ENCODE data around the gene LRRC36.

Gene LRRC36

GRCh38 chr16:67291461-67291860, 35.2 kb upstream of the LRRC36 start:
- no peak for DNase-seq (ENCODE audit: low read depth in 3 of 3, low spot score in 1 of 3)

DNA sequence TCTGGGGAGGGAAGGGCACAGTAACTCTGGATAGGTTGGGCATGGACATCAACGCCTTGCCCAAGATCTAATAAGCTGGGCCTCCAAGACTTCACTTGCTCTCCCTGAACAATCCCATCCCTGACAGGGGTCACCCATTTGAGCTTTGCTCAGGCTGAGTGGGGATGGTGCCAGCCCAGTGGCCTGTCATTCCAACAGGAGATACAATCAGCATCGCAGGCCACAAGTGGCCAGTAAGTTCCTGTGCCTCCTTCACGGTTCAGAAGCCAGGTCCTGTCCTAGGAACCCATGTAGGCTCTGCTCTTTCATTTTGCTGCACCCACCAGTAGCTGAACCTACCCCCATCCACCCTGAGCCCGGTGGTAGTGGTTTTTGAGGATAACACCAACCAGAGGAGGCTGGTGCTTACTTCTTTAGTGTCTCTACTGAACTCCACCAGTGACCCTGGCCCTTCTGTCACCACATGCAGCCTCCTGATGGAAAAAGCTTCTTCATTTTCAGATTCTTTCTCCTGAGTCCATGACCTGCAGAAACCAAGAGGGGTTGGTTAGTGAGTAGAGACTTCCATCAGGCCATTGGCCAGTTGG, 32.4 kb upstream of the LRRC36 start:
- no peak for DNase-seq (ENCODE audit: low read depth in 3 of 3, low spot score in 1 of 3)

DNA sequence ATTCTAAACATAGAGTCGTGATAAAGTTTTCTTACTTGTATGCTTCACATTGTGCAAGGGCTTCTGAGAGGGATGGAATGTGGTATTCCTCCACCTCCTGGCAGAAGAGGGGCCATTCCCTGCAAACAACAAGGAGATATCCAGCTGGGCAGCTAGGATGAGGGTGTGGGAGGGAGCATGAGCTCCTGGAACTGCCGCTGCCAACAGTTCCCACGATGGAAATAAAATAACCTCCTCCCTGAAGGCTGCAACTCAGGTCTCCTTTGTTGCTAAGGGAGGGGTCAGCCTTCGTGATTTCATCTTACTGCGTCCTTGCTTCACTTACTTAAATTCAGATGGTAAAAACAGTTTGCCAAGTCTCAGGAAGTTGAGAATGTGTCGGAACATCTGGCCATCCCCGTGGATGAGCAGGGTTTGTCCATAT, 31.7 kb upstream of the LRRC36 start:
- DNase-seq (ENCODE audit: low read depth in 3 of 3, low spot score in 1 of 3) = no peak

GRCh38 chr16:67296420-67296819, 30.2 kb upstream of the LRRC36 start:
- DNase-seq (ENCODE audit: low read depth in 3 of 3, low spot score in 1 of 3) = no peak

DNA sequence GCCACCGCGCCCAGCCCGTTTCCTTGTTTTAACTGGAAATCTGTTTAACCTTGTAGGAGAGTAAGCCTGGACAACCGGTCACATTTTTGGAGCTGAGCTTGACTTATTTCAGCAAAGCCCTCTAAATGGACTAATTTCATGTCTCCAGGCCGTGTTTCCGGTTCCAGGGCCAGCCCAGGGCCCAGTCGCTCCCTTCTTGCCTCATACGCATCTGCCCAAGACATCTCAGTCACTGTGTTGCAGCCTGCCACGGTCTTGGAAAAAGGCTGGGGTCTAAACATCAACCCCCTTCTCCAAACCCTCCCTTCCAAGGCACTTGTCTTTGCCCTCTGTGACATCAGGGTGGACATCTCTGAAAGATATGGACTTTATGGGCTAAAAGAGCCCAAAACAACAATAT, 28.3 kb upstream of the LRRC36 start:
- no peak for DNase-seq (ENCODE audit: low read depth in 3 of 3, low spot score in 1 of 3)

DNA sequence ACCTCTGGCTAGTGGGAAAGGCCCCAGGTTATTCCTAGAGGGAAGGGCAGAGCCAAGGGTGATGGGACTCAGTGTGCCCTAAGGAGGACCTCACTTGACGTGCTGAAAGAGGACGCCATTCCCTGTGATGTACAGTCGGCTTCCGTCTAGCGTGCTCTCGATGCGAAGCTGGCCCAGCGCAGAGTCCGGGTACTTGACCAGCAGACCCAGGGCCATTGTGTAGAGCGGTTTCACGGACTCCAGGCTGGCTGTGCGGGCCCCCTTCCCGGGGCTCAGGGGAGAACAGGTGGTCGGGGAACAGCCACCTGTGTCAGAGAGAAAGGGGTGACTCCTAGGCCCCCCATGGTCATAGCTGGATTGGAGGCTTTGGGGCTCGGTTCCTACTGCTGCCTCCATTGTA, 27.3 kb upstream of the LRRC36 start:
- no peak for DNase-seq (ENCODE audit: low read depth in 3 of 3, low spot score in 1 of 3)

GRCh38 chr16:67301080-67301782, 25.4 kb upstream of the LRRC36 start:
- DNase-seq (ENCODE audit: low read depth in 3 of 3, low spot score in 1 of 3) = no peak

DNA sequence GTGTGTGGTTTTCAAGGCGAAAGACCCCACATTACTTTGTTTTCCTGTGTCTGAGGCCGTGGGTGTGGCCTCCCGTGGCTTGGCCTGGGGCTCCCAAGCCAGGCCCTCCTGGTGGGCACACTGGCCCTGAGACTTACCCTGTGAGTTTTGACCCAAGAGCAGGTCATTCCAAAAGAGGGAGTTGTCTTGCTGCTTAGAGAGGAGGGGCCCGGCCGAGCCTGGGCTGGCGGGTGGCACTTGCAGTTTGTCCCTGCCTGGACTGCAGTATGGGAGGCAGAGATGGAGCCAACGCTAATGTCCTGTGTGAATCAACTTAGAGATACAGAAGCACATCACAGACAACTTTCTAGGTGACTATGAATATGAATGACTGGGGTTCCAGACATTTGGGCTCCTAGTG, 24.5 kb upstream of the LRRC36 start:
- DNase-seq (ENCODE audit: low read depth in 3 of 3, low spot score in 1 of 3) = no peak

- DNase-seq (ENCODE audit: low read depth in 3 of 3, low spot score in 1 of 3) = no peak
These were observed 23.6 kb upstream of the LRRC36 start for GRCh38 chr16:67302970-67303369.

DNA sequence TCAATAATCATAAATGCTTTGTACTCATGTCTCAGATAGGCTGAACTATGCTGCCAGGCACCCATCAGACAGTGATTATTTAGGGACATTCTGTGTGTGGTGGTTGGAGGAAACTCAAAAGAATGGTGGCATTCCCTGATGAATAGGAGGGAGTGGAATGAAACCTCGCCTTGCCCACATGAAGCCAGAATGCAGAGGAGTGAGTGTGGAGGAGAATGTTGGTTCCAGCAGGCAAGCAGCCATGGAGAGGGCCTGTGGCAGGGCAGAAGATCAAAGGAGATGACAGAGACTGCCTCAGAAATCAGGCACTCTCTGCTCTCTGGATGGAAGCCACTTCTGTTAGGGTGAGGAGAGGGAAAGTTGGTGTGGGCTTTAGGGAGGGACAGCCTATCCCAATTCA, 22.6 kb upstream of the LRRC36 start:
- DNase-seq (ENCODE audit: low read depth in 3 of 3, low spot score in 1 of 3) = no peak

DNA sequence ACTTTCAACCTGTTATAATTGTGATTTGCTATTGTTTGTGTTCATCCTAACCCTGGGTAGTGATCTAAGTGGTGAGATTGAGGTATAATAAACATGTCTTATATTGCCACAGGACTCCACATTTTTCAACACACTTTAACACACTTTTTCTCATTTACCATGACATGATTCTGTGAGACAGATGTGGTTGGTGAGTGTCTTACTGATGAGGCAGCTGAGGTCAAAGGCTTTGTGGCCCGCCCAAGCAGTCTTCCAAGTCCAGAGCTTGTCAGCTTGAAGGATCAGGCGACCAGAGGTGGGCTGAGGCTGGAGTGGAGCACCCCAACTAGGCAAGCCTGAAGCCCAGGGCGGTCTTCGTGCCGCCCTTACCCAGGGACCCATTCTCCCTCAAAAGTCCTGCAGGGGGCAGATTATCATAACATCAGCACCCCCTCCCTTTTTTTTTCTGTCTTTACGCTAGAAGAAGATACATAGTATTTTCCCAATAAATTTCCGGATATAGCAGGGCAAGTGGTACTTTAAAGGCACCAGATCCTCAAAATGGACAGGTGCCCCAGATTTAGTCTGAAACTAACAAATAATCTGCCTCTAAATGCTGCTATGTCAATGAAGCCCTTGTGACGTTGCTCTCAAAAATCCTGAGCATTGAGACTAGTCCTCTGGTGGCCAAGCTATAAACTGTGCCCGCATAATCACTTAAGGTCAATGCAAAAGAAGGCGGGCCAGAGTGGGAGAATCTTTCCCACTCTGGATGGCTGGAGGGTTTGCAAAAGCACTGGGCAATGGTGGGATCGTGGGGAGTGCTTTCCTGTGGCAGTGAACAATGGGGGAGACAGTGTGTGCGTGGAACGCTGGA, 21.2 kb upstream of the LRRC36 start:
- DNase-seq (ENCODE audit: low read depth in 3 of 3, low spot score in 1 of 3) = no peak

DNA sequence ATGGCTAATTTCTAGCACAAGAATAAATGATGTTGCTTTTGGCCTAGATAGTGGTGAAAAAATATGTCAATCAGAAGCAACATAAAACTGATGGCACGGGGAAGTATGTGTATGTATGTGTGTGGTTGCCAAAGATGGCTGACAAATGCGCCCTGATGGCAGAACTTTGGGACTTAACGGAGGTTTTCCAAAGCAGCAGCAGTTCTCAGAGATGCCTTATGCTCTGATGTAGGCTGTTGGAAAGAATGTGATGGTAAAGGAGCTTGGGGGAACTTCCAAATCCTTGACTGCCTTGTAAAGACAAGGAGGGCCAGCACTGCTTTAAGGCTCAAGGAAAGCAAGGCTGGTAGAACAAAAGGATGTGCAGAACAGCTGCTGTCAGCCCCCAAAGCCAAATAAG, 16.1 kb upstream of the LRRC36 start:
- DNase-seq (ENCODE audit: low read depth in 3 of 3, low spot score in 1 of 3) = no peak

DNA sequence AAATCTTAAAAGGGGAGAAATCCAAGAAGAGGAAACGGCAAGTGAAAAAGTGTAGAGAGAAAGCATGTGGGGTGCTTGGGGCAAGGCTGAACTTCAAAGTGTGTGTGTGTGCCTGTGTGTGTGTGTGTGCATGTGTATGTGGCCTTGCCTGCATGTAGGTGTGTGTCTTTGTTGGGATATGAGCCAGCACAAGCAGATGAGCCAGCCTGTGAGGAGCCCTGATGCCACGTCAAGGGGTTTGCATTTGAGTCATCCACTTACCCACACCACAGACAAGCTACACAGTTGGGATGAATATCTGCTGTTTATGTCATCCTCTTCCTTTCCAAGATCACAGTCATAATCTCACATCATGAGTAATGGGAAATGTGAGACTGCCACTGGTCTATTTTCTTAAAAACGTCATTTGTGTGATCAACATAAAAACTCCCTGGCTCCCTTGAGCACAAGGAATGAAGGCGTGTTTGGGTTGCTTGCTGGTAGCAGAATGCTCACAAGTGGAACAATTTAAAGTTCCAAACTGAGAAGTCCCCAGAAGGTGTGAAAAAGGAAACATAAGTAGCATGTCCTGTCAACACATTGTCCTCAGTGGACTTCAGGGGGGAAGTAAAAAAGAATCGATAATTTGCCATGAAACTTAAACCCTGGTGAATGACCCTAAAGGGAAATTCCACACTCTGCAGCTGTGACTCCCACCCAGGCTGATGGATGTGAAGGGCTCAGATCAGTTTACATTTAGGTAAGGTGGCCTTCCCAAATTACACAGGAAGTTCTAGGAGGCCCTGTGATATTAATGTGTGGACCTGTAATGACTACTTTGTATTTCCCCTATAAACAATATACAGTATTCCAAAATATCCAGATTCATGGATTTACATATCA, 14.8 kb upstream of the LRRC36 start:
- DNase-seq (ENCODE audit: low read depth in 3 of 3, low spot score in 1 of 3) = peak in 2 of 3 donors; percentile 11 to 62

GRCh38 chr16:67312719-67313118, 13.9 kb upstream of the LRRC36 start:
- no peak for DNase-seq (ENCODE audit: low read depth in 3 of 3, low spot score in 1 of 3)

DNA sequence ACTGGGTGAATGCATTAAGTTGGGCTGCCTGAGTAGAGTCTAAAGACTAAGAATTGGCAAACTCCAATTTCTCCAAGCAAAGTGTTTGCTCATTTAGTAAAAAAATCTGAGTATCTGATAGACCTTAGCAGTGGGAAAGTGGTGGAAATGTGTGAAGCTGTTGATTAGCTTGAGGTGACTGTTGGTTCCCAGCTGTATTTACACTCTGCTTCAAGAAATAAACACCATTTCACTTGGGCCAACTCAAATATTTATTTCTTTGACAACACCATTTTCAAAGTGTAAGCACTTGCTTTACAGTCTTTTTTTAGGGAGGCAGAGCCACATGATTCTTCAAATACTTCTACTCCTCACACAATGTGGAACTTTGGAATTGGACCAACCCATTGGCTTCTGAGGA, 8.8 kb upstream of the LRRC36 start:
- no peak for DNase-seq (ENCODE audit: low read depth in 3 of 3, low spot score in 1 of 3)

DNA sequence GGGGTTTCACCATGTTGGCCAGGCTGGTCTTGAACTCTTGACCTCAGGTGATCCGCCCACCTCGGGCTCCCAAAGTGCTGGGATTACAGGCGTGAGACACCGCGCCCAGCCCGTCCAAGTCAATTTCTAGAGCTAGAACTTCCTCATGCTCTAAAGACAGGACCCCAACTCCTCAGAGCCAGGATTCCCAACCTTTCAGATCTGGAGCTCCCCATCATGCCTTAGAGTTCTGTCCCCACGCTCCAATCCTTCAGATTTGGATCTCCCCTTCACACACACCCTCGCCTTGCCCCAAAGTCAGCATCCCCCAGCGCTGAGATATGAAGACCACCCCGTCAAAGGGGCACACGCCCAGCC, 522 bp upstream of the LRRC36 start:
- DNase-seq (ENCODE audit: low read depth in 3 of 3, low spot score in 1 of 3) = no peak

- DNase-seq (ENCODE audit: low read depth in 3 of 3, low spot score in 1 of 3) = no peak
These were observed 1.1 kb downstream of the LRRC36 start for GRCh38 chr16:67327743-67328142.

- no peak for DNase-seq (ENCODE audit: low read depth in 3 of 3, low spot score in 1 of 3)
These were observed 3.3 kb downstream of the LRRC36 start for GRCh38 chr16:67329901-67330300.

GRCh38 chr16:67333315-67333714, 6.7 kb downstream of the LRRC36 start:
- DNase-seq (ENCODE audit: low read depth in 3 of 3, low spot score in 1 of 3) = no peak

DNA sequence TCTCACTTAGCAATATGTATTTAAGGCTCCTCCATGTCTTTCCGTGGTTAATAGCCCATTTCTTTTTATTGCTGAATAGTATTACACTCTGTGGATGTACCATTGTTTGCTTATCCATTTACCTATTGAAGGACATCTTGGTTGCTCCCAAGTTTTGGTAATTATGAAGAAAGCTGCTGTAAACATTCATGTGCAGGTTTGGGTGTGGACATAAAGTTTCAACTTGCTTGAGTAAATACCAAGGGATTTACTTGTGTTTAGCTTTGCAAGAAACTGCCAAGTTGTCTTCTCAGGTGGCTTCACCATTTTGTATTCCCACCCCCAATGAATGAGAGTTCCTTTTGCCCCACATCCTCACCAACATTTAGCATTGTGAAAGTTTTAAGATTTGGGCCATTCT, 9.5 kb downstream of the LRRC36 start:
- no peak for DNase-seq (ENCODE audit: low read depth in 3 of 3, low spot score in 1 of 3)

GRCh38 chr16:67336648-67337047, 10.0 kb downstream of the LRRC36 start:
- DNase-seq (ENCODE audit: low read depth in 3 of 3, low spot score in 1 of 3) = no peak

Data from stimulated activated CD4-positive, alpha-beta T cell treated with anti-CD3 and anti-CD28 coated beads, TNF-alpha, amount 100 ng/mL, for 1 hour (primary cell).